Retina (tissue), 1 donor: Measurements from ENCODE around the gene SEMA4D.
"Not testable (repeated sequence)": the region's sequence is repeated elsewhere in the genome, so short reads cannot be mapped to it uniquely, and the experiment has no call there.

ENCODE experiments used
- DNase-seq: peaks from one replicate; pipeline ENCODE4 v3.0.0-alpha.2; 2016

Gene SEMA4D

GRCh38 chr9:89480825-89481537, 16.9 kb downstream of the SEMA4D start:
- DNase-seq, result no peak

- DNase-seq, result not testable (repeated sequence)
Measured at GRCh38 chr9:89480372-89480771, 17.5 kb downstream of the SEMA4D start.

DNA sequence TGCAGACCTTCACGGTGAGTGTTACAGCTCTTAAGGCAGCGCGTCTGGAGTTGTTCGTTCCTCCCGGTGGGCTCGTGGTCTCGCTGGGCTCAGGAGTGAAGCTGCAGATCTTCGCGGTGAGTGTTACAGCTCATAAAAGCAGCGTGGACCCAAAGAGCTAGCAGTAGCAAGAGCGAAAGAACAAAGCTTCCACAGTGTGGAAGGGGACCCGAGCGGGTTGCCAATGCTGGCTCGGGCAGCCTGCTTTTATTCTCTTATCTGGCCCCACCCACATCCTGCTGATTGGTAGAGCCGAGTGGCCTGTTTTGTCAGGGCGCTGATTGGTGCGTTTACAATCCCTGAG, 18.3 kb downstream of the SEMA4D start:
- DNase-seq, result not testable (repeated sequence)

GRCh38 chr9:89478821-89479668, 18.9 kb downstream of the SEMA4D start:
- no peak for DNase-seq

DNA sequence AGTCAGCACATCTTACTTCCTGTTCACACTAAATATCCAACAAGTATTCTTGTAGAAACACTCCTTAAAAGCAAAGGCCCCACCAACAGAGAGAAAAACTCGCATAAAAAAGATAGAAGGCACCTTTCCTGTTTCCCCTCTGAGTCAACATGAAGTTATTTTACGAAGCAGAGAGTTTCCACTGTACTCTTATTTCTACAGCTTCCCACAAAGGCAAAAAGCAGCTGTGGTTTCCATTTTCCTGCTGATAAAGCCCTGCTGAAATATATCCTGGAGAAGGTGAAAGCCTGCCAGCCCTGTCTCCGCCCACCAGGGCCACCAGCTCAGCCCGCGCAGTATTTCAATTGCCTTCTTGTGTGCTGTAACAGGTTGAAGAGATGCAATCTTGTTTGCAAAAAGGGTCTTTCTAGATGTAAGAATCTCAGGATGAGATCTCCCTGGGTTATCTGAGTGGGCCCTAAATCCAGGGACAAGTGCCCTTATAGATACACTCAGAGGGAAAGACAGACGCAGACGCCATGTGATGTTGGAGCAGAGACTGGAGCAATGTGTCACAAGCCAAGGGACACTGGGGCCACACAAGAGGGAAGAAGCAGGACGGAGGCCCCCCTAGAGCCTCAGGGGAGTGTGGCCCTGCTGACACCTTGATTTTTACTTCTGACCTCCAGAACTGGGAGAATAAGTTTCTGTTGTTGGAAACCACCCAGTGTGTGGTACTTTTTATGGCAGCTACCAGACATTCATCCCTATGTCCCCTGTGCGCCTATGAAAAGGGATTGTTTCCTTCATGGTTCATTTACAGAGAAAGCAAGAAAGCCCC, 19.9 kb downstream of the SEMA4D start:
- no peak for DNase-seq

DNA sequence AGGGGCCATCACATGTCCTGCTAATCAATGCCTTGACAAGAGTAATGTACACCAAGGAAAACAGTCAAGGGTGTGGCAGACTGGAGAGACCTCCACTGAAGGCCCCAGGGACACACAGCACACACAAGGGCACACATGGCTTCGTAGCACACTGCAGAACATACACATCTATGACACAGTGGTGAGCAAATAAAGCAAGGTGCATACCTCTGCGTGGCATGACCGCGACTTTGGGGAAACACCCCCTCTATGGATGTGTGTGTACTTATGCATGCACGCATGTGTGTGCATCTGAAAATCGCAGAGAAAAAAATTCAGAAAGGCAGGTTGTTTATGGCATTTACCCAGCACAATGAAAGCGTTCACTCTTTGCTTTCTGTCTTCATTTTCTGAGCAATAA, 20.5 kb downstream of the SEMA4D start:
- no peak for DNase-seq

GRCh38 chr9:89476546-89476945, 21.4 kb downstream of the SEMA4D start:
- DNase-seq, result no peak

GRCh38 chr9:89475891-89476440, 21.9 kb downstream of the SEMA4D start:
- DNase-seq, result no peak

GRCh38 chr9:89474939-89475338, 23.0 kb downstream of the SEMA4D start:
- no peak for DNase-seq

DNA sequence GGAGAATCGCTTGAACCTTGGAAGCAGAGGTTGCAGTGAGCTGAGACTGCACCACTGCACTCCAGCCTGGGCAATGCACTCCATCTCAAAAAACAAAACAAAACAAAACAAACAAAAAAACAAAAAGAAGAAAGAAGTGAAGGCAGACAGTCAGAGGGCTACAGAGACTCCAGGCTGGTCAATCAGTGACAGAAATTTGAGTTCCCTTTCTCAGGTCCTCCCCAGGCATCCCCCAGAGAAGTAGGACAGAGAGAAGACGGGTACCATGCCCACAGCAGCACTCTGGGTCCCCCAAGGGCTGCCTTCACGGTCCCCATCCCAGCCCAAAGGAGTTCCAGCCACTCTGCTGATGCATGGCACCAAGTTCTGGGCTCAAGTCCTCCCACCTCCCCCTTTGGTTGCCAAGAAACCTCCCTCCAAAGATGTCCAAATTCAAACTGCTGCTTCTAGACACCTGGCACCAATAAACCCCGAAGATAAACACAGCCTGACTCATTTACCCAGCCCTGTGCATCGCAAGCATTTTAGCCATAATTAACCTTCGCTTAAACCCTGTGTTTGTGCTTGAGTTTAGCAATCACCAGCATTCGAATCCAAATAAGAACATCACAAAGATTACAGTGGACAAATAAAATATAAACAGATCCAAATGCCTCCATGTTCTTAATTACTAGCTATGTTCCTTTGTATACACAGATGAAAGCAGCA, 24.0 kb downstream of the SEMA4D start:
- DNase-seq, result no peak

GRCh38 chr9:89471796-89472320, 26.1 kb downstream of the SEMA4D start:
- DNase-seq, result not testable (repeated sequence)

DNA sequence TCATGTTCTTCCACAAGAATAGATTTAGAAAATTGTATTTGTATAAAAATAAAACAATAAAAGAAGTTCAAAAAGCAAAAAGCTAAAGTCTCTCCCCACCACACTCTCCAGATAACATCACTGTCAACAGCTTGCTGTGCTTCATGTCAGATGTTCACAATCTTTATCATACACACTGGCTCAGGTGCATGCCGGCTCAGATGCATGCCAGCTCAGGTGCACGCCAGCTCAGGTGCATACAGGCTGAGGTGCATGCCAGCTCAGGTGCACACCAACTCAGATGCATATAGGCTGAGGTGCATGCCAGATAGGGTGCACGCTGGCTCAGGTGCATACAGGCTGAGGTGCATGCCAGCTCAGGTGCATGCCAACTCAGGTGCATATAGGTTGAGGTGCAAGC, 26.5 kb downstream of the SEMA4D start:
- no peak for DNase-seq

GRCh38 chr9:89470224-89470839, 27.6 kb downstream of the SEMA4D start:
- no peak for DNase-seq

GRCh38 chr9:89469003-89469402, 28.9 kb downstream of the SEMA4D start:
- no peak for DNase-seq

- DNase-seq, result no peak
Measured at GRCh38 chr9:89468281-89468960, 29.5 kb downstream of the SEMA4D start.

GRCh38 chr9:89467278-89467625, 30.7 kb downstream of the SEMA4D start:
- no peak for DNase-seq

DNA sequence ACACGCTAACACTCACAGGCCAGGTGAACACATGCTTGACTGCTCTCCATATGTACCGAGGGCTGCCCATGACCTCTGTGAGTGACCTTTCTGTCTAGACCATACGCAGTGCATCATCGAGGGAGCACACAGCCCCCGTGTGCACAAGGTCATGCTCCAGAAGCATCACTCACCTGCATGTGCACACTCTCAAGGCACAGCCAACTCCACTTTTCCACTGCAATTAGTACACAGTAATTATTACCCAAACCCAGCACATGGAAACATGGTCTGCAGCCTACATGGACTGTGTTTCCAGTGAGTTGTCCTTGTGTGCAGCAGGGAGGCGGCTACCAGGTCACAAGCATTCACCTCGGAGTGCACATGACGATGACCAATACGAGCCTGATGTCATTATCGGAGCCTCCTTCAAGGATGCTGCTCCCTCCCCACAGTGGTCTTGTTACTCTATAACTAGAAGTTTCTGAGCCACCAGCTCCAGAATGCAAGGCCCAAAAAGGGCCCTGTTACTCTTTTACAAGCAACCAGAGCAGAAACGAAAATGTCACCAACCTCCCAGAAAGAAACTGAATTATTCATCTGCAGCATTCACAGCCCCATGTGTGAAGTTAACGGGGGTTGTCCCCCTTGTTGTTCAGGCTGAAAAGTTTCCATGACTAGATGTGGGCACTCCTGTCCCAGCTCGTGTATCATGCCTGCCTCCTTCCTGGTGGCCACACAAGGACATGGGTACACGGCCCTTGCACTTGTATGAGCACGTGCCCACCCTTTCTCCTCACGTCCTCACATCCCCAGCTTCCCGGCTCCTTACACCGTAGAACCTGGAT, 31.2 kb downstream of the SEMA4D start:
- DNase-seq, result no peak

- no peak for DNase-seq
Measured at GRCh38 chr9:89465726-89466308, 32.1 kb downstream of the SEMA4D start.

DNA sequence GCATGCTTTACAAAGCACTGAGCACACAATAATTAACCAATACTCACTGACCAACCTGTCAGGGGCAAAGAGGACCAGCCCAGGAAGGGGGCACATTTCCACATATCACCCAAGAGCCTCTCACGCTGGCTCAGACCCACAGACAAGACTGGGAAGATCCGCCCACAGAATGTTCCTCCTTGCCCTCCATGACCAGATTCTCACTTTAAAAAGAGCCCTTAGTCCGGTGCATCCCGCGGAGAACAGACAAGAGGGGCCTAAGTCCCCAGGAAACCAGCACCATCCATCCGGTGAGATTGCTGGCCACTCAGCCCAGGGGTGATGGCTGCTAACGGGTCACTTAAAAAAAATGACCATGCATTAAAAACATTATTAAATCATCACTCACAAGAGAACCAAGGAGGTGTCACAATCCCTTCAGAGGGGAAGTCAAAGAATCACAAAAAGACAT, 32.9 kb downstream of the SEMA4D start:
- DNase-seq, result no peak
